H9 (cell line): ENCODE measurements around the gene C17orf107. TPM values are rescaled to one million over a fixed set of nuclear protein-coding genes. Genes with fewer than 3 reads are reported as not detected.

Experiments used
- DNase-seq: peaks from one replicate; pipeline ENCODE4 v3.0.0-alpha.2; 2017
- H2AFZ ChIP-seq: one replicate; pipeline ENCODE4 v1.6.1; 2013; ENCODE audit warnings: mild to moderate bottlenecking, low read length, control low read depth, moderate library complexity
- H2AK5ac ChIP-seq: 2 replicates; pipeline ENCODE4 v1.6.1; 2013; ENCODE audit warnings: low read length, control low read depth, mixed read lengths; ENCODE audit not compliant: insufficient read length
- H2BK120ac ChIP-seq: one replicate; pipeline ENCODE4 v1.6.1; 2013; ENCODE audit warnings: low read depth, mild to moderate bottlenecking, low read length, control low read depth, inconsistent platforms; ENCODE audit not compliant: poor library complexity, severe bottlenecking
- H2BK12ac ChIP-seq: 2 replicates; pipeline ENCODE4 v1.6.1; 2013; ENCODE audit warnings: low read length, control low read depth, mixed read lengths, low read depth; ENCODE audit not compliant: insufficient read length
- H2BK15ac ChIP-seq: 2 replicates; pipeline ENCODE4 v1.6.1; 2013; ENCODE audit warnings: low read depth, low read length, control low read depth
- H2BK20ac ChIP-seq: one replicate; pipeline ENCODE4 v1.6.1; 2013; ENCODE audit warnings: low read depth, mild to moderate bottlenecking, low read length, control low read depth, inconsistent platforms; ENCODE audit not compliant: poor library complexity, severe bottlenecking
- H2BK5ac ChIP-seq: 2 replicates; pipeline ENCODE4 v1.6.1; 2013; ENCODE audit warnings: low read length, control low read depth, mixed read lengths; ENCODE audit not compliant: insufficient read length
- H3K14ac ChIP-seq: 2 replicates; pipeline ENCODE4 v1.6.1; 2013; ENCODE audit warnings: low read length, control low read depth; ENCODE audit not compliant: insufficient read depth
- H3K18ac ChIP-seq: 2 replicates; pipeline ENCODE4 v1.6.1; 2013; ENCODE audit warnings: low read depth, mild to moderate bottlenecking, mixed read lengths, low read length, control low read depth; ENCODE audit not compliant: insufficient read length
- H3K23ac ChIP-seq: 2 replicates; pipeline ENCODE4 v1.6.1; 2013; ENCODE audit warnings: low read length, control low read depth, mixed read lengths, low read depth; ENCODE audit not compliant: insufficient read length
- H3K23me2 ChIP-seq: 2 replicates; pipeline ENCODE4 v1.6.1; 2013; ENCODE audit warnings: low read depth, mild to moderate bottlenecking, mixed read lengths, low read length, control low read depth; ENCODE audit not compliant: insufficient read length, poor library complexity, severe bottlenecking
- H3K27ac ChIP-seq: 2 replicates; pipeline ENCODE4 v1.5.1; 2013; ENCODE audit warnings: low read length, control low read depth, mixed read lengths, low read depth; ENCODE audit not compliant: insufficient read length
- H3K27me3 ChIP-seq: 2 replicates; pipeline ENCODE4 v1.6.1; 2013; ENCODE audit warnings: low read length, control low read depth, inconsistent platforms; ENCODE audit not compliant: insufficient read depth
- H3K4ac ChIP-seq: 2 replicates; pipeline ENCODE4 v1.6.1; 2013; ENCODE audit warnings: low read depth, mild to moderate bottlenecking, control low read depth, inconsistent platforms, low read length, moderate library complexity
- H3K4me1 ChIP-seq: 2 replicates; pipeline ENCODE4 v1.6.1; 2013; ENCODE audit warnings: low read length, control low read depth, inconsistent platforms; ENCODE audit not compliant: insufficient read depth
- H3K4me2 ChIP-seq: 2 replicates; pipeline ENCODE4 v1.6.1; 2013; ENCODE audit warnings: low read length, control low read depth, mixed read lengths; ENCODE audit not compliant: insufficient read length, insufficient read depth
- H3K56ac ChIP-seq: 2 replicates; pipeline ENCODE4 v1.6.1; 2013; ENCODE audit warnings: low read depth, mild to moderate bottlenecking, mixed read lengths, low read length, control low read depth; ENCODE audit not compliant: insufficient read length
- H3K79me1 ChIP-seq: 2 replicates; pipeline ENCODE4 v1.6.1; 2013; ENCODE audit warnings: low read depth, mild to moderate bottlenecking, moderate library complexity, low read length, control low read depth, inconsistent platforms; ENCODE audit not compliant: insufficient read depth, poor library complexity, severe bottlenecking
- H3K79me2 ChIP-seq: 2 replicates; pipeline ENCODE4 v1.6.1; 2013; ENCODE audit warnings: low read length, control low read depth, inconsistent platforms; ENCODE audit not compliant: insufficient read depth
- H3K9ac ChIP-seq: 2 replicates; pipeline ENCODE4 v1.6.1; 2013; ENCODE audit warnings: low read length, control low read depth, mixed read lengths; ENCODE audit not compliant: insufficient read length; ENCODE audit errors: extremely low read depth
- H3K9me3 ChIP-seq: one replicate; pipeline ENCODE4 v1.6.1; 2013; ENCODE audit warnings: low read depth, low read length, inconsistent platforms; ENCODE audit not compliant: control insufficient read depth
- H3T11ph ChIP-seq: one replicate; pipeline ENCODE4 v1.6.1; 2013; ENCODE audit warnings: mild to moderate bottlenecking, low read length, control low read depth, inconsistent platforms
- H4K20me1 ChIP-seq: one replicate; pipeline ENCODE4 v1.6.1; 2013; ENCODE audit not compliant: control insufficient read depth, insufficient read length, insufficient read depth
- H4K5ac ChIP-seq: 2 replicates; pipeline ENCODE4 v1.6.1; 2013; ENCODE audit warnings: low read depth, mild to moderate bottlenecking, mixed read lengths, low read length, control low read depth; ENCODE audit not compliant: insufficient read length
- H4K8ac ChIP-seq: replicated peaks from 2 replicates; pipeline ENCODE4 v1.6.1; 2013; ENCODE audit warnings: low read length, control low read depth, mixed read lengths, low read depth; ENCODE audit not compliant: insufficient read length
- H4K91ac ChIP-seq: 2 replicates; pipeline ENCODE4 v1.6.1; 2013; ENCODE audit warnings: low read depth, mild to moderate bottlenecking, moderate library complexity, mixed read lengths, low read length, control low read depth; ENCODE audit not compliant: insufficient read length
- H3K27ac Mint-ChIP-seq, 3 experiments: 2 replicates in 2 of 3; 3 replicates in 1 of 3; pipeline ENCODE4 v1.8.0; 2020 to 2021; ENCODE audit warnings: mixed read lengths in 3 of 3, mild to moderate bottlenecking in 1 of 3, moderate library complexity in 1 of 3
- H3K27me3 Mint-ChIP-seq: 2 replicates; pipeline ENCODE4 v1.8.0; 2021; ENCODE audit warnings: low read depth, mild to moderate bottlenecking, moderate library complexity, mixed read lengths
- H3K36me3 Mint-ChIP-seq, 3 experiments: 2 replicates in 2 of 3; 3 replicates in 1 of 3; pipeline ENCODE4 v1.8.0; 2020 to 2021; ENCODE audit warnings: low read depth in 3 of 3, mixed read lengths in 3 of 3; ENCODE audit not compliant: insufficient read depth in 1 of 3
- H3K4me1 Mint-ChIP-seq, 2 experiments: 2 replicates each; pipeline ENCODE4 v1.8.0; 2020; ENCODE audit warnings: mixed read lengths in 2 of 2
- H3K4me3 Mint-ChIP-seq, 2 experiments: 2 replicates in 1 of 2; 3 replicates in 1 of 2; pipeline ENCODE4 v1.8.0; 2020 to 2021; ENCODE audit warnings: mild to moderate bottlenecking in 2 of 2, mixed read lengths in 2 of 2, moderate library complexity in 1 of 2
- H3K9me3 Mint-ChIP-seq, 2 experiments: 2 replicates in 1 of 2; 3 replicates in 1 of 2; pipeline ENCODE4 v1.8.0; 2020; ENCODE audit warnings: mild to moderate bottlenecking in 2 of 2, mixed read lengths in 2 of 2, moderate library complexity in 1 of 2
- WGBS: extraction: QIAGEN DNeasy Blood & Tissue Kit; methylation state at CpG from one replicate; pipeline ENCODE4 v1.1.7; 2013; ENCODE audit warnings: missing lambda C conversion rate, low lambda C conversion rate, mixed read lengths; ENCODE audit not compliant: insufficient read length; ENCODE audit errors: extremely low coverage; 5-methylcytosine and 5-hydroxymethylcytosine counted together
- total RNA-seq: library from RNA; stranded (reverse); gene quantifications from 2 replicates; pipeline ENCODE4 v1.2.1, GENCODE V29; 2021
- TF ChIP-seq, protein P1 (sequence below): fragments of 200-600 bp; sonication (generic); conservative IDR thresholded peaks from 3 replicates; pipeline ENCODE4 v1.8.0; 2021; ENCODE audit warnings: antibody characterized with exemption, mild to moderate bottlenecking

C17orf107 gene
- total RNA-seq, 1 experiment from 2014 or later, result 4.4 TPM

DNA sequence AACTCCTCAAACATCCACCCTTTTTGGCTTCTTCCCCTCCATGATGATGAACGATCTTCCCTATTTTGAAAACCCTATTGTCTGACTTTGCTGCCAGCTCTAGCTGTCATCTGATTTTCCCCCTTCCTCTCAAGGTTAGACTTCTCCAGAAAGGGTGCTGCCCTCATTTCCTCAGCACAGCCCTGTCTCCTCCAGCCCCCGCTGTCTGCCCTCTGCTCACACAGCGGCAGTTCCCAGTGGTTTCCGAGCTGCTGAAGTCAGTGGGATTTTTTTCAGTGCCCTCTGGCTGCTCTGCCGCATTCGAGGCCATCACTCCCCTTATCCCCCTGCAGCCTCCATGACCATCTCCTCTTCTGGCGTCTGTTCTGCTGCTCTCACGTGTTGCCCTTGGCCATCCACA is 26.6 kb upstream of the C17orf107 start:
- H3K14ac ChIP-seq, result no peak overlapping the region
- H3K23me2 ChIP-seq, result no peaks in the 10 kb centered on the region
- no peak overlapping the region for H3K9ac ChIP-seq
- no peak overlapping the region for H3K4ac ChIP-seq
- no peaks in the 10 kb centered on the region; the same call in 1 of the 2 replicates for H3K4me1 ChIP-seq
- no peak overlapping the region for H4K5ac ChIP-seq
- H2AK5ac ChIP-seq, result no peak overlapping the region
- H3K27ac Mint-ChIP-seq, result peak overlapping the region; percentile 47 to 65 (median 61); a peak in 6 of 7 replicates
- H3K27me3 Mint-ChIP-seq, result no peaks in the 10 kb centered on the region
- H3K79me1 ChIP-seq, result no peaks in the 10 kb centered on the region
- TF ChIP-seq, protein P1, sequence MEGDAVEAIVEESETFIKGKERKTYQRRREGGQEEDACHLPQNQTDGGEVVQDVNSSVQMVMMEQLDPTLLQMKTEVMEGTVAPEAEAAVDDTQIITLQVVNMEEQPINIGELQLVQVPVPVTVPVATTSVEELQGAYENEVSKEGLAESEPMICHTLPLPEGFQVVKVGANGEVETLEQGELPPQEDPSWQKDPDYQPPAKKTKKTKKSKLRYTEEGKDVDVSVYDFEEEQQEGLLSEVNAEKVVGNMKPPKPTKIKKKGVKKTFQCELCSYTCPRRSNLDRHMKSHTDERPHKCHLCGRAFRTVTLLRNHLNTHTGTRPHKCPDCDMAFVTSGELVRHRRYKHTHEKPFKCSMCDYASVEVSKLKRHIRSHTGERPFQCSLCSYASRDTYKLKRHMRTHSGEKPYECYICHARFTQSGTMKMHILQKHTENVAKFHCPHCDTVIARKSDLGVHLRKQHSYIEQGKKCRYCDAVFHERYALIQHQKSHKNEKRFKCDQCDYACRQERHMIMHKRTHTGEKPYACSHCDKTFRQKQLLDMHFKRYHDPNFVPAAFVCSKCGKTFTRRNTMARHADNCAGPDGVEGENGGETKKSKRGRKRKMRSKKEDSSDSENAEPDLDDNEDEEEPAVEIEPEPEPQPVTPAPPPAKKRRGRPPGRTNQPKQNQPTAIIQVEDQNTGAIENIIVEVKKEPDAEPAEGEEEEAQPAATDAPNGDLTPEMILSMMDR, result no peak
- no peak overlapping the region for H2BK12ac ChIP-seq
- no CpG with 5 or more reads among the region's 8 CpGs for WGBS
- H3K79me2 ChIP-seq, result peaks cover 2% of the 10 kb centered on the region; the same call in 1 of the 2 replicates
- H3K27ac ChIP-seq, result no peak overlapping the region
- no peak overlapping the region for H3T11ph ChIP-seq
- no peaks in the 10 kb centered on the region for H3K9me3 Mint-ChIP-seq
- no peak overlapping the region for H3K4me2 ChIP-seq
- H3K27me3 ChIP-seq, result no peaks in the 10 kb centered on the region
- H3K4me3 Mint-ChIP-seq, result no peak overlapping the region; a peak in 1 of 5 replicates
- DNase-seq, result no peak
- no peaks in the 10 kb centered on the region for H4K20me1 ChIP-seq
- peaks cover 0 to 2% (median 2%) of the 10 kb centered on the region in 3 experiments; a peak in 3 of 7 replicates for H3K36me3 Mint-ChIP-seq
- no peak overlapping the region for H4K8ac ChIP-seq
- no peak overlapping the region for H2BK15ac ChIP-seq
- no peak overlapping the region for H2AFZ ChIP-seq
- H3K56ac ChIP-seq, result no peak overlapping the region
- H2BK120ac ChIP-seq, result no peak overlapping the region
- H3K23ac ChIP-seq, result no peak overlapping the region
- H4K91ac ChIP-seq, result no peak overlapping the region
- no peak overlapping the region for H3K18ac ChIP-seq
- H3K4me1 Mint-ChIP-seq, result peaks cover 7% of the 10 kb centered on the region in 2 experiments
- H2BK5ac ChIP-seq, result no peak overlapping the region
- no peak overlapping the region for H2BK20ac ChIP-seq
- H3K9me3 ChIP-seq, result no peaks in the 10 kb centered on the region
